ENCODE results near the gene GNG4. TPM values are rescaled to one million over a fixed set of nuclear protein-coding genes. Genes with fewer than 3 reads are reported as not detected.

GNG4 gene
- total and polyA plus RNA-seq, 9 of the 15 experiments (the other 6 are each of a cell fraction or from before 2014, with no cell fraction given) = 0.06 to 0.58 (median 0.08) TPM; not detected in 4

- no peak for TF ChIP-seq THRA (IDR thresholded peaks at IDR 0.05)
- TF ChIP-seq THAP7 (CRISPR knock-in tag; IDR thresholded peaks at IDR 0.05) = no peak
- no peak for TF ChIP-seq MYBL2 (IDR thresholded peaks at IDR 0.05; ENCODE audit: low read depth)
- TF ChIP-seq MYBL2 (CRISPR knock-in tag; IDR thresholded peaks at IDR 0.05; ENCODE audit: borderline replicate concordance) = no peak
- TF ChIP-seq ZFPM2 (CRISPR knock-in tag; IDR thresholded peaks at IDR 0.05) = no peak
- TF ChIP-seq COPS2 (conservative IDR thresholded peaks at IDR 0.05) = no peak
- peak; percentile 94 for TF ChIP-seq BCL6 (CRISPR knock-in tag; IDR thresholded peaks at IDR 0.05)
- no peak for TF ChIP-seq NFYB (IDR thresholded peaks at IDR 0.05; ENCODE audit: extremely low read depth, insufficient read length)
- no peak for TF ChIP-seq ZNF431 (CRISPR knock-in tag; IDR thresholded peaks at IDR 0.05)
- peak; percentile 97 for TF ChIP-seq ZKSCAN8 (CRISPR knock-in tag; IDR thresholded peaks at IDR 0.05)
- no peak for TF ChIP-seq PURB (CRISPR knock-in tag; IDR thresholded peaks at IDR 0.05; ENCODE audit: low read depth)
- no peak for TF ChIP-seq STAG1 (CRISPR knock-in tag; IDR thresholded peaks at IDR 0.05; ENCODE audit: borderline replicate concordance)
- 0 out of 2 replicates have a peak, but pooled peaks have one; percentile 19 for TF ChIP-seq CEBPB (tag; IDR thresholded peaks at IDR 0.05)
- TF ChIP-seq ZNF316 (IDR thresholded peaks at IDR 0.05) = peak; percentile 96
- no peak for TF ChIP-seq E2F8 (IDR thresholded peaks at IDR 0.05; ENCODE audit: low read depth, partially characterized antibody)
- TF ChIP-seq ZNF436 (CRISPR knock-in tag; IDR thresholded peaks at IDR 0.05) = no peak
- TF ChIP-seq E2F3 (CRISPR knock-in tag; IDR thresholded peaks at IDR 0.05) = peak; percentile 98
- 0 out of 2 replicates have a peak, but pooled peaks have one; percentile 36 for TF ChIP-seq RFX7 (CRISPR knock-in tag; IDR thresholded peaks at IDR 0.05)
- no peak for TF ChIP-seq ZNF717 (CRISPR knock-in tag; IDR thresholded peaks at IDR 0.05)
- TF ChIP-seq IRF2 (CRISPR knock-in tag; IDR thresholded peaks at IDR 0.05) = no peak
- TF ChIP-seq ZNF232 (CRISPR knock-in tag; IDR thresholded peaks at IDR 0.05) = no peak
- TF ChIP-seq ZNF57 (CRISPR knock-in tag; IDR thresholded peaks at IDR 0.05) = peak; percentile 93
- peak; percentile 99 for TF ChIP-seq ERF (CRISPR knock-in tag; IDR thresholded peaks at IDR 0.05)
- TF ChIP-seq ETS2 (tag; IDR thresholded peaks at IDR 0.05; ENCODE audit: borderline replicate concordance, poor library complexity, severe bottlenecking) = peak; percentile 81
- peak; percentile 70; the same call in 1 of the 2 replicates for TF ChIP-seq HOMEZ (CRISPR knock-in tag; IDR thresholded peaks at IDR 0.05)
Observed at GRCh38 chr1:235588916-235589515, 60.6 kb downstream of the GNG4 start (continued).

All from K562 (cell line).